HAP-1 (cell line): Measurements from ENCODE around the gene GALNT7.
A peak's percentile ranks its signal among the peaks of the same experiment; 100 is the strongest.

Experiments
- DNase-seq, 2 experiments: peaks; one replicate each; pipeline ENCODE4 v3.0.0-alpha.2; 2016 to 2020; ENCODE audit warnings: low spot score in 2 of 2
- H3K27me3 ChIP-seq: fragments of 250-450 bp; sonication (Bioruptor Pico); 2 replicates; pipeline ENCODE4 v1.5.1; 2020; ENCODE audit warnings: low read depth, mild to moderate bottlenecking, moderate library complexity
- H3K36me3 ChIP-seq: fragments of 250-450 bp; sonication (Bioruptor Pico); replicated peaks from 2 replicates; pipeline ENCODE4 v1.5.1; 2020; ENCODE audit warnings: mild to moderate bottlenecking
- H3K4me1 ChIP-seq: fragments of 250-450 bp; sonication (Bioruptor Pico); 2 replicates; pipeline ENCODE4 v1.5.1; 2020; ENCODE audit warnings: mild to moderate bottlenecking
- H3K4me3 ChIP-seq: fragments of 250-450 bp; sonication (Bioruptor Pico); 2 replicates; pipeline ENCODE4 v1.5.1; 2020; ENCODE audit warnings: mild to moderate bottlenecking, moderate library complexity
- H3K9me3 ChIP-seq: fragments of 250-450 bp; sonication (Bioruptor Pico); 2 replicates; pipeline ENCODE4 v1.5.1; 2020; ENCODE audit warnings: mild to moderate bottlenecking, moderate library complexity
- in situ Hi-C: fragments of 300-500 bp; cut with MboI; formaldehyde crosslinking; loops from 3 replicates; pipeline ENCODE4 v1.14.3; 2020; ENCODE audit warnings: low sequenced_read_pairs, inconsistent platforms, mixed read lengths

The GALNT7 gene

GRCh38 chr4:173332963-173333657 is 164.5 kb downstream of the GALNT7 start:
- H3K27me3 ChIP-seq: no peaks in the 10 kb centered on the region
- H3K36me3 ChIP-seq: peaks cover 56% of the 10 kb centered on the region
- DNase-seq: no peak
- H3K4me1 ChIP-seq: peaks cover 24% of the 10 kb centered on the region
- in situ Hi-C loops: loop anchor here (5.0 kb wide), 1 partner anchor 39 kb away; the partner anchor contains the start of gene SAP30
- no peaks in the 10 kb centered on the region for H3K9me3 ChIP-seq
- peak overlapping the region; percentile 88 for H3K4me3 ChIP-seq

DNA sequence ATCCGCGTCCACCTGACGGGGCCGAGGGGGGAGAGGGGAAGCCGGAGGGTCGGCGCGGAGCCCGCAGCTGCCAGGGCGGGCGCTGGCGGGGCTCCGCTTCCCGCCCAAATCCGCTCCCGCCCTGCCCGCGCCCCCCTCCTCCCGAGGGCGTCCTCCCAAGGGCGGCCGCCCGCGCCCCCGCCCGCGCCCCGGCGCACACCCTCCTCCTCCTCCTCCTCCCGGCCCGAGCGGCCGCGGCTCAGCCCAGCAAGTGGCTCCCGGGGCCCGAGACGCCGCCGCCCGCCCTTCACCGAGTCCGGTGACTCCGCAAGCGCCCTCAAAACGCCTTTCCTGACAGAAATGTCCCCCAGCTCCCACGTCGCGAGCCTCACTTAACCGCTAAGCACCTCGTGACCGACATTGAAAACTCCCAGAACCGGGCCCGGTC is 165.1 kb downstream of the GALNT7 start:
- Histone ChIP-seq H3K4me1 (peaks cover 27% of the 10 kb centered on the region), H3K27me3 (no peaks in the 10 kb centered on the region), H3K9me3 (no peaks in the 10 kb centered on the region), H3K36me3 (peaks cover 51% of the 10 kb centered on the region), H3K4me3 (peak overlapping the region; percentile 88)
- in situ Hi-C loops: loop anchor here (5.0 kb wide), 1 partner anchor 39 kb away; the partner anchor contains the start of gene SAP30
- peak in 1 of 2 experiments; percentile 62 for DNase-seq

- in situ Hi-C loops: loop anchor here (5.0 kb wide), 1 partner anchor 38 kb away; the partner anchor contains the start of gene SAP30
- Histone ChIP-seq H3K4me1 (peaks cover 27% of the 10 kb centered on the region), H3K9me3 (no peaks in the 10 kb centered on the region), H3K36me3 (peaks cover 44% of the 10 kb centered on the region), H3K27me3 (no peaks in the 10 kb centered on the region), H3K4me3 (peak within 1 kb of the TSS; percentile 88)
- DNase-seq: peak; percentile 99 to 100
These were observed 165.7 kb downstream of the GALNT7 start, which contains the start of gene HMGB2 for GRCh38 chr4:173334085-173334890. TSS of gene HMGB2 (minus strand) at chr4:173334358. CDS start at chr4:173333649, 709 bp downstream.

DNA sequence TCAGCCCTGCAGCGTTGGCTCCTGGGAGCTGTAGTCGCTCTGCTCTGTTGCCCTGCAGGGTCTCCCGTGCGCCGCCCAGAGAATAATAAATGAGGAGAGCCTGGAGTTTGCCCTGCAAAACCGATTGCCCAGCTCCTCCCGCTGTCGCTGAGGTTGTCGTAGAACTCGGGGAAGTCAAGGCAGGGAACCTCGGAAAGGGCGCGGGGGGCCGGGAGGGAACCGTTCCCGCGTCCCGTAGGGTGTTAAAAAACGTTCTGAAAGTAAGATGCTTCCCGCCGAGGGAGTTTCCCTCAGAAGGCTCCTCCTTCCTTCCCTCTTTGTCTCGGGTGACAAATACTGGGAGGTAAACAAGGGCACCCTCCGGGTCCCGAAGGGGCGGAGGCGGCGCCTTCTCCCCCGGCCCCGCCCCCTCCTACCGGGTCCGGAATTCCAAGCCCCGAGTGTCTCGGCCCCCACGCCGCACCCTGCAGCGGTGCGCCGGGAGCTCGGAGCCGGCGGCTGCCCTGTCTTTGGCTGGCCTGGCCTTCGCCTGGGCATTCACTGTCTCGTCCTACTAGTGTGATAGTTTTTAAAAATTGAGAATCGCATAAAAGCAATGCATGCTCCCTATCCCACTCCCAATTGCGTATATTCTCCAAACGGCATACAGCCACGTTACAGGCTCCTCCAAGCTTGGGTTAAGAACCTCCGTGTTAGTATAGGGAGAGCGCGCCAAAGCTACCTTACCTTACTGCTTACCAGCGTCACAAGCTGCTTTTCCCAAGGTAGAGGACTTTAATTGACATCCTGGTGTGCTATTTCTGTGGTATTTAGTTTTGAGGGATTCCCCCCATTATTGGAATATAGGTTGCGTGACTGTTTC is 166.5 kb downstream of the GALNT7 start:
- H3K4me3 ChIP-seq: peak overlapping the region; percentile 88
- peak; percentile 92 to 95 for DNase-seq
- peaks cover 36% of the 10 kb centered on the region for H3K36me3 ChIP-seq
- in situ Hi-C loops: loop anchor here (5.0 kb wide), 1 partner anchor 37 kb away; the partner anchor contains the start of gene SAP30
- peaks cover 25% of the 10 kb centered on the region for H3K4me1 ChIP-seq
- no peaks in the 10 kb centered on the region for H3K27me3 ChIP-seq
- no peaks in the 10 kb centered on the region for H3K9me3 ChIP-seq

DNA sequence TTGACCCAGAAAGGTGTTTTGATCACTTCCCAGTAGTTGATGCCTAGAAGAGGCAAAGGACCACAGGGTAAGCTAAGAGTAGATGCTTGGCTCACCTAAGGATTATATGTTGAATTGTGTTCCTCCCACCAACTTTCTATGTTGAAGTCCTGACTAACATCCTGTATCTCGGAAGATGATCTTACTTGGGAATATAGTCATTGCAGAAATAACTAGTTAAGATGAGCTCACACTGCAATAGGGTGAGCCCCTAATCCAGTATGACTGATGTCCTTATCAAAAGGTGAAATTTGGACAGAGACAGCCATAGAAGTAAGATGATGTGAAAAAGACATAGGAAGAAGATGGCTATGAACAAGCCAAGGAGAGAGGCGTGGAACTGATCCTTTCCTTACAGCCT is 168.9 kb downstream of the GALNT7 start:
- no peaks in the 10 kb centered on the region for H3K9me3 ChIP-seq
- H3K36me3 ChIP-seq: peaks cover 14% of the 10 kb centered on the region
- in situ Hi-C loops: no loop called here
- H3K4me3 ChIP-seq: no peak overlapping the region
- no peak for DNase-seq
- no peaks in the 10 kb centered on the region for H3K27me3 ChIP-seq
- H3K4me1 ChIP-seq: peaks cover 30% of the 10 kb centered on the region

DNA sequence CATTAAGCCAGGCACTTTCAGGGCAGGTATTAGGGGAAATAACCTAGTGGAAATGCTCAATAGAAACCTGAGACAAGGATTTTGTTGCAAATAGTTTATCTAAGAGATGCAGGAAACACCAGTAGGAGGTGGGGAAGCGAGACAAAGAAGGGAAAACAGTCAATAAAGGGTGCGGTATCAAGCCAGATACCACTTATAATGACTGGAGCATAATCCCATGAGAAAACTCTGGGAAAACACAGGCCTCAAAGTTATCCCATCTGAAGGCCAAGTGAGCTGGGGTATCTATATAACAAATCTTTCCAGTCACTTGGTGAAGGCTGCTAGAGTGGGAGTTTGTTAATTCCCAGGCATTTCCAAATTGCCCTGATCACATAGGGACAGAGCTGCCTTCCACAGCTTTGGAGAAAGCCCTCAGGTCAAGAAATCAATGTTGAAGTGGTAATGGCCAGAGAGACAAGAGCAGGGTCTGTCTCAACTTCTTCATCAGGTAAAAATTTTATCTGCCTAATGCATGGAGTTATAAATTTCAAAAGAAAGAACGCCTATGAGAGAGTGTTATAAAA is 175.3 kb downstream of the GALNT7 start:
- no peaks in the 10 kb centered on the region for H3K36me3 ChIP-seq
- no peaks in the 10 kb centered on the region for H3K27me3 ChIP-seq
- H3K4me3 ChIP-seq: no peak overlapping the region
- H3K9me3 ChIP-seq: no peaks in the 10 kb centered on the region
- H3K4me1 ChIP-seq: peaks cover 31% of the 10 kb centered on the region
- DNase-seq: no peak
- in situ Hi-C loops: no loop called here

GRCh38 chr4:173345648-173346047 is 177.0 kb downstream of the GALNT7 start:
- H3K4me1 ChIP-seq: peaks cover 31% of the 10 kb centered on the region
- no peak for DNase-seq
- in situ Hi-C loops: no loop called here
- no peak overlapping the region for H3K4me3 ChIP-seq
- H3K36me3 ChIP-seq: no peaks in the 10 kb centered on the region
- H3K27me3 ChIP-seq: no peaks in the 10 kb centered on the region
- no peaks in the 10 kb centered on the region for H3K9me3 ChIP-seq

DNA sequence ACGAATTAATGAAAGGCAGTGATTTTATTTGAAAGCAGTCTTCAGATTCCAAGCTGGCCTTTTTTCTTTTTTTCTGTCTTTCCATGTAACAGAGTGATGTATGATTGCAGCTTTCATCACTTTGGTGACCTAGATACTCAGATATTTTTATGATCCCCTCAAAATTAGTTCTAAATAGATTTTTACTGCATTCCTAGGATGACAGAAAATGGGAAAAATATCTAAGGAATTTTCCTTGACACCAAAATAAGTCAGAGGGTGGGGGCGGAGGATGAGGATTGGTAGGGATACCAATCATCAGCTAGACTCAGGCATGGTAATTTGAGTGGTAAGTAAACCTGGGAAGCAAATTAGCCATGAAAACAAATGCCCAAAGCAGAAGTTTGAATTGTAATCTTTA is 177.5 kb downstream of the GALNT7 start:
- in situ Hi-C loops: no loop called here
- Histone ChIP-seq H3K9me3 (no peaks in the 10 kb centered on the region), H3K4me3 (no peak overlapping the region), H3K4me1 (peaks cover 26% of the 10 kb centered on the region), H3K36me3 (no peaks in the 10 kb centered on the region), H3K27me3 (no peaks in the 10 kb centered on the region)
- no peak for DNase-seq

DNA sequence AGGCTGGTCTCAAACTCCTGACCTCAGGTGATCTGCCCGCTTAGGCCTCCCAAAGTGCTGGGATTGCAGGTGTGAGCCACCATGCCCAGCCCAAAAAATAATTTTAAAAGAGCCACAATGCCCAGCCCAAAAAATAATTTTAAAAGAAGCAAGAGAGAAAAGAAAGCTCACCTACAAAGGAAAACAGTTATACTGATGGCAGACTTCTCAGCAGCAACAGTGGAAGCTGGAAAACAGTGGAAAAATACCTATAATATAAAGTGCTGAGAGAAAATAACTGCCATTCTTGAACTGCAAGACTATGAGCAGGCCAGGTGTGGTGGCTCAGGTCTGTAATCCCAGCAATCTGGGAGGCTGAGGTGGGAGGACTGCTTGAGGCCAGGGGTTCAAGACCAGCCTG is 178.9 kb downstream of the GALNT7 start:
- in situ Hi-C loops: no loop called here
- no peak overlapping the region for H3K4me3 ChIP-seq
- H3K9me3 ChIP-seq: no peaks in the 10 kb centered on the region

DNA sequence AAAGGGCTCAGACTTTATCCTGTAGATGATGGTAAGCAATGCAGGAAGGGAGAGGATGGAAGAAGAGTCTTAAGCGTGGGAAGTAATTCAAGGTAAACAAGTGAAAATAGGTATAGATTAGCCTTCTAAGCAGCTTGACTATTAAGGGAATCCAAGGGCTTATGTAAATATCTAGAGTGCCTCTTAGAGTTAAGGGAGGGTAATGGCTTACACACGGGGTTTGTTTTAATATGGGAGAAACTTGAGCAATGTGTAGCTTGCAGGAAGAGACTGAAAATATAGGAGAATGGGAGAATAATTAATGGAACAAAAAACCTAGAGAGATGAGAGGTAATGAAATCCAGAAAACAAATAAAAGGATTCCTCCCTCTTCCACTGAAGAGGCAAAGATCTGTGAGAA is 189.3 kb downstream of the GALNT7 start:
- no peaks in the 10 kb centered on the region for H3K27me3 ChIP-seq
- H3K9me3 ChIP-seq: no peaks in the 10 kb centered on the region
- in situ Hi-C loops: no loop called here
- H3K4me3 ChIP-seq: no peak overlapping the region
- DNase-seq: no peak
- no peaks in the 10 kb centered on the region for H3K4me1 ChIP-seq
- no peaks in the 10 kb centered on the region for H3K36me3 ChIP-seq

More for the DNA sequence above, 178.9 kb downstream of the GALNT7 start:
- Histone ChIP-seq H3K36me3 (no peaks in the 10 kb centered on the region), H3K27me3 (no peaks in the 10 kb centered on the region), H3K4me1 (peaks cover 18% of the 10 kb centered on the region)
- DNase-seq: no peak

DNA sequence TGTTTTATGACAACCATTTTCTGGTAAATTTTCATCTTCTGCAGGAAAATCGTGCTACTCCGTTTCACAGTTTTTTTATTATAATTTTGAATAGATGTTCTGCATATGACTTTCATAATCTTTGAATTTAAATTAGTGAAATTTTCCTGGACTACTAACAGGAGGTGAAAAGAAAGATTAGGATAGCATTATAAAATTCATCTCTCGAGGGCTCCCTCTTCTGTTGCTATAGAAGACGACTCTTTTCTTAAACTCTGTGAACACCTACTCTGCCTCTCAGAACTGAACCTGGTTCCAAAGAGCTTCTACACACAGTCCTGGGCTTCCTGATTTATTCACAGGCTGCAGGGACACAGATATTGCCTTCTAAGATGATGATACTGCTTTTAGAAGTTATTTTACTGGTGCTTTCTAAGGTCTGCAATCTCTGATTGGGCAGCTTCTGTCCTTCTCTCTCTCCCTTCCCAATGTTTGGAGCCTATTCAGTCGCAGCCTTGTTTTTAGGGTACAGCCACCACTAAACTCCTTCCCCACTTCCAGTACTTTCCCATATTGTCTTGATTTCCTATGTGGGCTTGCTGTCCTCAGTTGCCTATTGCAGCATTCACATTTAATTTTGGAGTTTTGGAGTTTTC is 192.1 kb downstream of the GALNT7 start:
- Histone ChIP-seq H3K27me3 (no peaks in the 10 kb centered on the region), H3K9me3 (no peaks in the 10 kb centered on the region), H3K36me3 (no peaks in the 10 kb centered on the region), H3K4me1 (no peaks in the 10 kb centered on the region), H3K4me3 (no peak overlapping the region)
- in situ Hi-C loops: no loop called here
- DNase-seq: peak in 1 of 2 experiments; percentile 29

DNA sequence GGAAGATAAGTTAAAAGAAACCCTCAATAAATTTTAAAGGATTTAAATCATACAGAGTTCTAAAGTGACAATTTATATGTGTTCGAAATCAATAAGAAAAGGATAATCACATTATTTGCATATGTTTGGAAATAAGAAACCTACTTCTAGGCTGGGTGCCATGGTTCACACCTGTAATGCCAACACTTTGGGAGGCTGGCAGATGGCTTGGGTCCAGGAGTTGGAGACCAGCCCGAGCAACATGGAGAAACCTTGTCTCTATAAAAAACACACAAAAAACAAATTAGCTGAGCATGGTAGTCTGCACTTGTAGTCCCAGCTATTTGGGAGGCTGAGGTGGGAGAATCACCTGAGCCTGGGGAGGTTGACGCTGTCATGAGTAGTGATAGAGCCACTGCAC is 194.1 kb downstream of the GALNT7 start:
- peaks cover 10% of the 10 kb centered on the region for H3K4me1 ChIP-seq
- in situ Hi-C loops: no loop called here
- DNase-seq: no peak
- H3K36me3 ChIP-seq: no peaks in the 10 kb centered on the region
- no peaks in the 10 kb centered on the region for H3K9me3 ChIP-seq
- H3K27me3 ChIP-seq: no peaks in the 10 kb centered on the region
- H3K4me3 ChIP-seq: no peak overlapping the region
